ENCODE results near the gene EVX1. TPM values are rescaled to one million over a fixed set of nuclear protein-coding genes. Genes with fewer than 3 reads are reported as not detected.

Gene EVX1
- total RNA-seq, 1 experiment from 2014 or later = not detected

- no peak overlapping the region for H3K18ac ChIP-seq (ENCODE audit: insufficient read length, low read depth, low read length)
- H3K14ac ChIP-seq (ENCODE audit: insufficient read depth, low read length) = no peak overlapping the region
- no peaks in the 10 kb centered on the region for H4K20me1 ChIP-seq (ENCODE audit: control insufficient read depth, insufficient read depth, insufficient read length)
- H3K79me1 ChIP-seq (ENCODE audit: insufficient read depth, low read depth, low read length, poor library complexity, severe bottlenecking) = no peaks in the 10 kb centered on the region
- H4K8ac ChIP-seq (replicated peaks; ENCODE audit: insufficient read length, low read depth, low read length) = no peak overlapping the region
- H4K5ac ChIP-seq (ENCODE audit: insufficient read length, low read depth, low read length) = no peak overlapping the region
- no peak overlapping the region for H3K56ac ChIP-seq (ENCODE audit: insufficient read length, low read depth, low read length)
- H3K4me2 ChIP-seq (ENCODE audit: insufficient read depth, insufficient read length, low read length) = no peak overlapping the region
- DNase-seq = peak; percentile 23
- no peak overlapping the region for H3K23ac ChIP-seq (ENCODE audit: insufficient read length, low read depth, low read length)
- H3T11ph ChIP-seq (ENCODE audit: low read length) = no peak overlapping the region
- no peak overlapping the region for H4K91ac ChIP-seq (ENCODE audit: insufficient read length, low read depth, low read length)
- Mint-ChIP-seq H3K36me3 (ENCODE audit: insufficient read depth in 1 of 3, low read depth in 3 of 3) (peaks cover 0 to 2% (median 0%) of the 10 kb centered on the region in 3 experiments; a peak in 2 of 7 replicates), H3K4me1 (peaks cover 8 to 23% of the 10 kb centered on the region in 2 experiments; a peak in 3 of 4 replicates), H3K27me3 (ENCODE audit: low read depth) (peaks cover 95% of the 10 kb centered on the region), H3K27ac (no peak overlapping the region), H3K4me3 (peak overlapping the region in 1 of 2 experiments; percentile 73; a peak in 3 of 5 replicates), H3K9me3 (peaks cover 9 to 11% of the 10 kb centered on the region in 2 experiments; a peak in 4 of 5 replicates)
- H2BK120ac ChIP-seq (ENCODE audit: low read depth, low read length, poor library complexity, severe bottlenecking) = no peak overlapping the region
- H3K23me2 ChIP-seq (ENCODE audit: insufficient read length, low read depth, low read length, poor library complexity, severe bottlenecking) = no peaks in the 10 kb centered on the region
- no peaks in the 10 kb centered on the region for H3K4me1 ChIP-seq (ENCODE audit: insufficient read depth, low read length)
- no peak overlapping the region for H3K9ac ChIP-seq (ENCODE audit: extremely low read depth, insufficient read length, low read length)
- no peak overlapping the region for H2BK20ac ChIP-seq (ENCODE audit: low read depth, low read length, poor library complexity, severe bottlenecking)
- no peak for TF ChIP-seq CTCF (conservative IDR thresholded peaks at IDR 0.05)
- H2AK5ac ChIP-seq (ENCODE audit: insufficient read length, low read length) = no peak overlapping the region
- no peak overlapping the region for H2AFZ ChIP-seq (ENCODE audit: low read length)
- no peak overlapping the region for H3K27ac ChIP-seq (ENCODE audit: insufficient read length, low read depth, low read length)
- no peak overlapping the region for H3K4ac ChIP-seq (ENCODE audit: low read depth, low read length)
- H2BK12ac ChIP-seq (ENCODE audit: insufficient read length, low read depth, low read length) = no peak overlapping the region
- no peak overlapping the region for H2BK5ac ChIP-seq (ENCODE audit: insufficient read length, low read length)
- H3K79me2 ChIP-seq (ENCODE audit: insufficient read depth, low read length) = no peaks in the 10 kb centered on the region
- no CpG with 5 or more reads among the region's 14 CpGs for WGBS (ENCODE audit: extremely low coverage, insufficient read length, low lambda C conversion rate)
- peaks cover 86% of the 10 kb centered on the region for H3K27me3 ChIP-seq (ENCODE audit: insufficient read depth, low read length)
- no peak overlapping the region for H2BK15ac ChIP-seq (ENCODE audit: low read depth, low read length)
- H3K9me3 ChIP-seq (ENCODE audit: control insufficient read depth, low read depth, low read length) = no peaks in the 10 kb centered on the region
Observed at GRCh38 chr7:27200761-27201579, 41.6 kb upstream of the EVX1 start.
